WTC11 (cell line): ENCODE data around the gene KIF5C. TPM values are rescaled to one million over a fixed set of nuclear protein-coding genes. Genes with fewer than 3 reads are reported as not detected.

Source experiments
- ATAC-seq: fragments of 200-7000 bp; cut with Tn5 transposase; 2 replicates; pipeline ENCODE4 v1.10.0; 2021; ENCODE audit warnings: mild to moderate bottlenecking, moderate library complexity
- CTCF ChIA-PET: fragments of 300-600 bp; sonication (Branson Sonifier 250); formaldehyde crosslinking; loops from one replicate; lab custom pipeline; 2021; ENCODE audit warnings: antibody characterized with exemption; lab: Charles Lee
- POLR2A ChIA-PET: fragments of 350-600 bp; sonication (Branson Sonifier 250); formaldehyde crosslinking; loops from one replicate; lab custom pipeline; 2021; ENCODE audit warnings: antibody characterized with exemption; lab: Charles Lee
- DNase-seq: peaks from one replicate; pipeline ENCODE4 v3.0.0; 2021; ENCODE audit warnings: low spot score
- H3K27ac Mint-ChIP-seq: 2 replicates; pipeline ENCODE4 v1.8.0; 2021; ENCODE audit warnings: mixed read lengths
- H3K27me3 Mint-ChIP-seq: 2 replicates; pipeline ENCODE4 v1.8.0; 2021; ENCODE audit warnings: low read depth, mild to moderate bottlenecking, moderate library complexity, mixed read lengths
- H3K36me3 Mint-ChIP-seq: 2 replicates; pipeline ENCODE4 v1.8.0; 2021; ENCODE audit warnings: mixed read lengths
- H3K4me1 Mint-ChIP-seq: 2 replicates; pipeline ENCODE4 v1.8.0; 2022; ENCODE audit warnings: mixed read lengths
- H3K4me3 Mint-ChIP-seq: 2 replicates; pipeline ENCODE4 v1.8.0; 2021; ENCODE audit warnings: mild to moderate bottlenecking, moderate library complexity, mixed read lengths
- H3K9me3 Mint-ChIP-seq: 2 replicates; pipeline ENCODE4 v1.8.0; 2021; ENCODE audit warnings: mixed read lengths
- ARID4B ChIP-seq: sonication (generic); formaldehyde crosslinking; IDR thresholded peaks from 2 replicates; pipeline ENCODE4 v1.8.0; 2023; ENCODE audit warnings: missing genetic modification reagents, mild to moderate bottlenecking, borderline replicate concordance
- ATF1 ChIP-seq: sonication (generic); formaldehyde crosslinking; IDR thresholded peaks from 2 replicates; pipeline ENCODE4 v1.8.1; 2023; ENCODE audit warnings: mild to moderate bottlenecking, moderate library complexity, missing genetic modification reagents
- ATF2 ChIP-seq: sonication (generic); formaldehyde crosslinking; IDR thresholded peaks from 2 replicates; pipeline ENCODE4 v1.8.1; 2022; ENCODE audit warnings: low read depth, missing genetic modification reagents, borderline replicate concordance
- CBFB ChIP-seq: sonication (generic); formaldehyde crosslinking; IDR thresholded peaks from 2 replicates; pipeline ENCODE4 v1.8.1; 2022; ENCODE audit warnings: mild to moderate bottlenecking, low read depth, missing genetic modification reagents
- CREB1 ChIP-seq: sonication (generic); formaldehyde crosslinking; IDR thresholded peaks from 2 replicates; pipeline ENCODE4 v1.8.0; 2023; ENCODE audit warnings: mild to moderate bottlenecking, missing genetic modification reagents
- E2F4 ChIP-seq: sonication (generic); formaldehyde crosslinking; IDR thresholded peaks from 2 replicates; pipeline ENCODE4 v1.8.1; 2022; ENCODE audit warnings: low read depth, mild to moderate bottlenecking, moderate library complexity, missing genetic modification reagents, borderline replicate concordance
- FOXP1 ChIP-seq: sonication (generic); formaldehyde crosslinking; IDR thresholded peaks from 2 replicates; pipeline ENCODE4 v1.8.0; 2022; ENCODE audit warnings: missing genetic modification reagents, mild to moderate bottlenecking, moderate library complexity, borderline replicate concordance
- HMGA2 ChIP-seq: fragments of 250-450 bp; sonication (Bioruptor Pico); IDR thresholded peaks from 2 replicates; pipeline ENCODE4 v1.4.0; 2021; ENCODE audit warnings: mild to moderate bottlenecking, moderate library complexity
- IRF2 ChIP-seq: sonication (generic); formaldehyde crosslinking; IDR thresholded peaks from 2 replicates; pipeline ENCODE4 v1.8.0; 2022; ENCODE audit warnings: low read depth, missing genetic modification reagents, borderline replicate concordance
- MAX ChIP-seq: sonication (generic); formaldehyde crosslinking; IDR thresholded peaks from 2 replicates; pipeline ENCODE4 v1.8.0; 2022; ENCODE audit warnings: mild to moderate bottlenecking, missing genetic modification reagents
- MXD4 ChIP-seq: fragments of 250-450 bp; sonication (Bioruptor Pico); IDR thresholded peaks from 2 replicates; pipeline ENCODE4 v1.8.0; 2021; ENCODE audit warnings: mild to moderate bottlenecking, moderate library complexity, borderline replicate concordance
- PREB ChIP-seq: sonication (generic); formaldehyde crosslinking; IDR thresholded peaks from 2 replicates; pipeline ENCODE4 v1.8.1; 2022; ENCODE audit warnings: mild to moderate bottlenecking, missing genetic modification reagents, moderate library complexity, borderline replicate concordance
- SP1 ChIP-seq: sonication (generic); formaldehyde crosslinking; conservative IDR thresholded peaks from 2 replicates; pipeline ENCODE4 v1.8.1; 2022; ENCODE audit warnings: missing genetic modification reagents
- USF1 ChIP-seq: sonication (generic); formaldehyde crosslinking; IDR thresholded peaks from 2 replicates; pipeline ENCODE4 v1.8.0; 2022; ENCODE audit warnings: mild to moderate bottlenecking, missing genetic modification reagents
- ZNF317 ChIP-seq: sonication (generic); formaldehyde crosslinking; IDR thresholded peaks from 2 replicates; pipeline ENCODE4 v1.8.1; 2023; ENCODE audit warnings: low read depth, mild to moderate bottlenecking, moderate library complexity, missing genetic modification reagents, borderline replicate concordance
- ZNF416 ChIP-seq: fragments of 250-450 bp; sonication (Bioruptor Pico); IDR thresholded peaks from 2 replicates; pipeline ENCODE4 v1.9.0; 2021; ENCODE audit warnings: mild to moderate bottlenecking, inconsistent platforms
- ZNF423 ChIP-seq: fragments of 250-450 bp; sonication (Bioruptor Pico); IDR thresholded peaks from 2 replicates; pipeline ENCODE4 v2.1.2; 2022; ENCODE audit warnings: mild to moderate bottlenecking, moderate library complexity
- ZNF512 ChIP-seq: sonication (generic); formaldehyde crosslinking; IDR thresholded peaks from 2 replicates; pipeline ENCODE4 v1.8.1; 2022; ENCODE audit warnings: missing genetic modification reagents, borderline replicate concordance
- ZSCAN18 ChIP-seq: fragments of 250-450 bp; sonication (Bioruptor Pico); IDR thresholded peaks from 2 replicates; pipeline ENCODE4 v2.1.2; 2022; ENCODE audit warnings: mild to moderate bottlenecking, moderate library complexity
- total RNA-seq: library from RNA; stranded (reverse); gene quantifications from 3 replicates; pipeline ENCODE4 v1.2.3, GENCODE V29; 2021

Gene KIF5C
- total RNA-seq, 1 experiment from 2014 or later: 73.5 TPM

GRCh38 chr2:149027590-149028250 lies 152.7 kb downstream of the KIF5C start (continued):
- TF ChIP-seq ZNF512 (no peak), E2F4 (CRISPR knock-in tag) (no peak)

GRCh38 chr2:149028377-149028776 lies 153.3 kb downstream of the KIF5C start:
- no peak overlapping the region for H3K27ac Mint-ChIP-seq
- no peak for ATAC-seq
- TF ChIP-seq FOXP1 (CRISPR knock-in tag) (no peak), ZNF423 (CRISPR knock-in tag) (no peak), HMGA2 (CRISPR knock-in tag) (no peak), ATF2 (CRISPR knock-in tag) (no peak), IRF2 (CRISPR knock-in tag) (no peak), SP1 (no peak), CBFB (CRISPR knock-in tag) (no peak), ZNF416 (CRISPR knock-in tag) (no peak), MXD4 (no peak), CREB1 (no peak), ATF1 (CRISPR knock-in tag) (no peak), ZNF317 (CRISPR knock-in tag) (no peak), ZSCAN18 (CRISPR knock-in tag) (no peak), USF1 (CRISPR knock-in tag) (no peak), MAX (CRISPR knock-in tag) (no peak), ARID4B (CRISPR knock-in tag) (no peak), PREB (CRISPR knock-in tag) (no peak)
- ChIA-PET CTCF (interaction anchor here (1.1 to 11.8 kb wide), 3 partner anchors 10 to 284 kb away, joined by 3 to 104 read pairs (median 11); partner anchors contain the start of gene LYPD6B), POLR2A (no interaction called here)
- DNase-seq: no peak
- H3K36me3 Mint-ChIP-seq: peaks cover 4% of the 10 kb centered on the region; the same call in 1 of the 2 replicates
- no peaks in the 10 kb centered on the region for H3K27me3 Mint-ChIP-seq
- no peak overlapping the region for H3K4me3 Mint-ChIP-seq
- no peaks in the 10 kb centered on the region for H3K9me3 Mint-ChIP-seq
- peaks cover 37% of the 10 kb centered on the region for H3K4me1 Mint-ChIP-seq
